Bronchial epithelial cell (primary cell): ENCODE measurements around the gene OTOP2. TPM values are rescaled to one million over a fixed set of nuclear protein-coding genes. Genes with fewer than 3 reads are reported as not detected.
A peak's percentile ranks its signal among the peaks of the same experiment; 100 is the strongest.

Source experiments
- DNase-seq: peaks from one replicate; pipeline ENCODE4 v3.0.0-alpha.2; 2010; ENCODE audit warnings: low read depth
- FAIRE-seq: peaks from 2 replicates; lab custom pipeline; 2011; peaks lifted over from hg19 to GRCh38; lab: Jason Lieb, UNC
- H3K27me3 ChIP-seq: 2 replicates; pipeline ENCODE4 v1.5.1; 2011; ENCODE audit warnings: low read length; ENCODE audit not compliant: control insufficient read depth, insufficient read depth
- H3K36me3 ChIP-seq: 2 replicates; pipeline ENCODE4 v1.5.1; 2011; ENCODE audit warnings: low read length; ENCODE audit not compliant: control insufficient read depth, insufficient read depth
- H3K4me3 ChIP-seq: 2 replicates; pipeline ENCODE4 v1.5.1; 2011; ENCODE audit warnings: mild to moderate bottlenecking, low read depth, low read length, control low read depth
- CTCF ChIP-seq: IDR thresholded peaks from 2 replicates; pipeline ENCODE4 v1.5.1; 2011; ENCODE audit warnings: mild to moderate bottlenecking, moderate library complexity, low read length, control low read depth, inconsistent platforms; ENCODE audit not compliant: insufficient read depth, severe bottlenecking
- total RNA-seq: library from RNA; depleted of rRNA; stranded (reverse); fragments of >200 nt; gene quantifications from 2 replicates; pipeline ENCODE4 v1.2.1, GENCODE V29; 2014

Gene OTOP2
- total RNA-seq, 1 donor from 2014 or later, result not detected

DNA sequence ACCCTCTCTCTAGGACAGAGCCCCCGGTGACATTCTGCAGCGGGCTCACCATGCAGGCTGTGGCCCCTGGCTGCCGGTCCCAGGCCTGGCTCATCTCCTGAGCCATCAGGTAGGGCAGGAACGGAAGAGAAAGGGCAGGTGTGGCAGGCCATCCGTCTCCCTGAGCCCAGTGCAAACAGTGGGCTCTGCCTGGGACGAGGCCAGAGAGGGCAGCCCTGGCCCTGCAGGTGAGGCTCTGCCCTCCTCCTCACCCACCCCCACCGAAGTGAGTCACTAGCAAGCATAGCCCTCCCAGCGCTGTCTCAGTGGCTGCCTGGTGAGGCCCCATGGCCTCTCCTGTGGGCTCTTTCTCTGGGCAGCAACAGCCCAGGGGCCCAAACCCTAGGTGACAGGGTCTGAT is 26.1 kb downstream of the OTOP2 start:
- H3K27me3 ChIP-seq, result no peaks in the 10 kb centered on the region
- FAIRE-seq, result no peak
- TF ChIP-seq CTCF, result no peak

GRCh38 chr17:74951065-74951464 is 27.0 kb downstream of the OTOP2 start:
- no peak for TF ChIP-seq CTCF
- Histone ChIP-seq H3K36me3 (no peaks in the 10 kb centered on the region), H3K27me3 (no peaks in the 10 kb centered on the region), H3K4me3 (no peak overlapping the region)
- DNase-seq, result no peak
- no peak for FAIRE-seq

More for the DNA sequence above, 26.1 kb downstream of the OTOP2 start:
- DNase-seq, result peak; percentile 25
- no peak overlapping the region for H3K4me3 ChIP-seq
- no peaks in the 10 kb centered on the region for H3K36me3 ChIP-seq

- peaks cover 2% of the 10 kb centered on the region for H3K27me3 ChIP-seq
- H3K4me3 ChIP-seq, result no peak overlapping the region
- TF ChIP-seq CTCF, result no peak
- no peak for FAIRE-seq
- no peak for DNase-seq
- no peaks in the 10 kb centered on the region for H3K36me3 ChIP-seq
Observed at GRCh38 chr17:74951680-74952421, 27.8 kb downstream of the OTOP2 start.

DNA sequence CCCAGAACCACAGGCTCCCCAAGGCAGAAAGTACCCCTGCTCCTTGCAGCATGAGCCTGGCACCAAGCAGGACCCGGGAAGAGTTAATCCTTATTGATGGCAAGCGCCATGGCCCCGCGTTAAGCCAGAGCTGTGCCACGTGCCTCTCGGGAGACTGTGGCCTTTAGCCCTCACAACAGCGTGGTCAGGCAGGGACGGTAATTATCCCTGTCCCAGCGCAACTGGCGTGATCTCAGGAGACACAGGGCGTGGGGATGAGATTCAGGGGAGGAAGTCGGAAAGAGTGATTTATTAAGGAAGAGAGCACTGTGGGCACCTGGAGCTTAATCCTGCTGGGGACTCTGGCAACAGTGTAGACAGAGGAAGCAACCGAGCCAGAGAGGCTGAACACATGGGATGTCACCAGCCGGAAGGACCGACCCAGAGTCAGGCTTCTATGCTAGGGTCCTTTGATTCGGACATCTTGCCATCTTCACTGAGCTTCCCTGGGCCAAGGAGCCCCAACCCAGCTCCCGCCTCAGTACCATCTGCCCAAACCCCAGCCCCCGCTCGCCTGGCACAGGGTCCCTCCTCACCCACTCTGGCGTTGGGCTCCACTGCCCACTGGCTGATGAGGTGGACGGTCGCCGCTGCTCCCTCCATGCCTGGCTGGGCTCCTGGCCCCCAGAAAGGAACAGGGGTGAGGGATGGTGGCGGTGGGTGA is 28.5 kb downstream of the OTOP2 start:
- no peaks in the 10 kb centered on the region for H3K36me3 ChIP-seq
- H3K27me3 ChIP-seq, result peaks cover 2% of the 10 kb centered on the region
- no peak for DNase-seq
- no peak for TF ChIP-seq CTCF
- no peak for FAIRE-seq
- no peak overlapping the region for H3K4me3 ChIP-seq

DNA sequence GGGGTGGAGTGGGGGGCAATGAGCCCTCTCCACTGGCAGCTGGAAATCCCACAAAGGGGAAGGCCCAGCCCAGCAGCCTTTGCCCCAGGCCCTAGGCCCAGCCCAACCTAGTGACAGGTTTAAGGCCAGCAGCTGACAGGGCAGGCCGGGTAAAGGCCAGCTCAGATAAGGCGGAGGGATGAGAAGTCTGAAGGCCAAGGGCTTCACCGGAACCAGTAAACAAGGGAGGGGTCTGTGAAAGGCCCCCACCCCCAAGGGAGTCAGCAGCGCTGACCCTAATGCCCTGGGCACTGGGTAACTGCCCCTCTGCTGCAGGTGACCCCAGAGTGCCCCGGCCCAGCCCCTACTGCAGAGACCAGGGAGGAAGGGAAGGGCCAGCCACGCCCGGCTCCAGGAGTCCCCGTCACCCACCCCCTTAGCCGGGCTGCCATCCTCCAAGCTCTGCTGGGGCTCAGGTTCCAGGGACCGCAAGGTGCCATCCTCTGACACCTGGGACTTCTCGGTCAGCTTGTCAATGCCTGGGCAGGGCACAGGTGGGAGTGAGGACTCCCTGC is 29.1 kb downstream of the OTOP2 start:
- H3K4me3 ChIP-seq, result no peak overlapping the region
- TF ChIP-seq CTCF, result no peak
- no peak for FAIRE-seq
- DNase-seq, result no peak
- H3K27me3 ChIP-seq, result peaks cover 2% of the 10 kb centered on the region
- H3K36me3 ChIP-seq, result no peaks in the 10 kb centered on the region
